DMS79 treated with DMSO at 0.1 percent for 48 hours (cell line): ENCODE results near the gene UBQLN1.
A peak's percentile ranks its signal among the peaks of the same experiment; 100 is the strongest.
"Not testable (repeated sequence)": the region's sequence is repeated elsewhere in the genome, so short reads cannot be mapped to it uniquely, and the experiment has no call there.

Experiments
- DNase-seq: peaks from one replicate; lab custom pipeline; 2025; lab: John Stamatoyannopoulos, UW

Gene UBQLN1

DNA sequence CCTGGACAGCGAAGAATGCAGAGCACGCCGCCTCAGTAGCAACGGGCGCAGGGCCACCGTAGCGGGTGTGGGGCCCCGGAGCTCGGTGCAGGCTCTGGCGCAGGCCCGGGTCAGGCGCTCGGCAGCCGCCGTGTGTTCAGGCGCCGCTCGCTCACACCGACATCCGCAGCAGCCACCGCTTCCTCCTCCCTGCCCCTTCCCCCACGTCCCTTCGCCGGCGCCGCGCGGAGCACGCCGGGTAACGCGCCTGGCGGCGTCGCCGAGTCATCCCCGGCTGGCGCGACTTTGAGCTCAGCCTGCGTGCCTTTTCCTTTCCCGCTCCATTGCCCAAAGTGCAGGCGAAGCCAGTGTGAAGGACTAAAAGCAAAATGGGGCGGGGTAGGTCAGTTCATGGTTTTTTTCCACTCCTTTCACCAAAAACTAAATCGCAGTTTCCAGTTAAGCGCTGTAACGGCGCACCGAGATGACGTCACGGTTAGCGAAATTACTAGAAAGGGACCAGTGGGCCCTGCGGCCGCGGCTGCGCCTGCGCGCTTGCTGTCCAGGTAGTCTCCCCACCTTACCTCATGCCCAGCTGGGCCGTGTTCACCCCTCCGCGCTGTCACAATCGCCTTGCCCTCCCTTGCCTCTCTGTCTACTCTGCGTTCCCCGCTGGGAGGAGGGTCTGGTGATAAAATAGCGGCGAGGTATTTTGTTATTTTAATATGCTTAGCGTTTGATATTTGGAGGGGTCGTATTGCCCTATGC lies at the start of gene UBQLN1:
Gene UBQLN1 (minus strand): TSS at position 191 of the 747 bp plus-strand sequence. CDS start 279 bp downstream, outside the sequence.
- DNase-seq: peak; percentile 66

DNA sequence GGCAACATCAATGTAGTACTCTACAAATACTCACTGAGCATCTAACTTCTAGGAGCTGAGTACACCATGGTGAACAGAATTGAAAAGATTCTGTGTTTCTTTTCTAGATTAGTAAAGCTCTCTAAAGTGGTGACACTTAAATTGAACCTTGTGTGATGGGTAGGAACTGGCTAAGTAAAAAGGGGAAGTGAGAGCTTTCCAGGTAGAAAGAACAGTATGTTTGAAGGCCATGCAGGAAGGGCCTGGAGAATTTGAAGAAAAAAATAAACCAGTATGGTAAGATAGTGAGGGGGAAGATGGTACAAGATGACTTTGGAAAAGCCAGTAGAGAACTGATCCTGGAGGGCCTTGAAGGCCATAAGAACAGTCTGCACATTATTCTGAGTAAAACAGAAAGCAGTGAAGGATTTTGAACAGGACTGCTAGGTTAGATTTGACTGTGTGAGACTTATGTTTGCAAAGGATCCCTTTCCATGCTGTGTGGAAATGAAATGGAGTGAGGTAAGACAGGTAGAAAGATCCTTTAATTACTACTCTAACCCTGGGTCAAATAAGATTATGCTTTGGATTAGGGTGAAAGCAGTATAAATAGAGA lies 46.7 kb upstream of the UBQLN1 start:
- no peak for DNase-seq

DNA sequence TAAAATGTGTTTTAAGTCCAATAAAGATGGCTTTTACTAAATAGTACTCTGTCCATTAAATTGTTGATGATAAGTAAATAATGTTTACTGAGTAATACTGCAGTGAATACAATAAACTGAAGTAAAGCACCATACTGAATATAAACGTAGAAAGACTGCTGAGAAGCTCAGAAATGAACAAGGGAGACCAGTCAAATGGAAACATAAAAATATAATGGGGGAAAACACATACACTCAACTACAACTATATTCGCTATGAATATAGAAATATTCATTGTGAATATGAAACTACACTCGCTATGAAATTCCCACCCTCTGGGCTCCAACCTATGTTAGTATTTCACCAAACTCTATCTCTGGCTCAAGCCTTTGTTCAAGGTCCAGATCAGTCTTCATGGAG lies 41.9 kb upstream of the UBQLN1 start:
- no peak for DNase-seq

DNA sequence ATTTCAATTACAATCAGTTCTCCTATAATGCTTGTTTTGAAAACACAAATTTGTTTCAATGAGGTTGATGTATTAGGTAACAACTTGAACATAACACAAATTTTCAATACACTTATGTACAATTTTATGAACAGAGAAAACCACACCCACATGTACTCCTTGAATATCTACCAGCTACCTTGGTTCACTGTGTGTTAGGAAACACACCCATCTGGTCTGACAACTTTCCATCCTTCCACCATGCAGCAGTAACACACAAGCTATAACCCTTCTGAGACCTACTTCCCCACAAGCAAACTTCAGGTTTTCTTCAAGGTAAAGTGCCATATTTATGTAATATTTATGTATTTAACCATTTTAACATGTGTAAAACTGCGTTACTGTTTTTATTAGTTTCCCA lies 36.4 kb upstream of the UBQLN1 start:
- DNase-seq: no peak

DNA sequence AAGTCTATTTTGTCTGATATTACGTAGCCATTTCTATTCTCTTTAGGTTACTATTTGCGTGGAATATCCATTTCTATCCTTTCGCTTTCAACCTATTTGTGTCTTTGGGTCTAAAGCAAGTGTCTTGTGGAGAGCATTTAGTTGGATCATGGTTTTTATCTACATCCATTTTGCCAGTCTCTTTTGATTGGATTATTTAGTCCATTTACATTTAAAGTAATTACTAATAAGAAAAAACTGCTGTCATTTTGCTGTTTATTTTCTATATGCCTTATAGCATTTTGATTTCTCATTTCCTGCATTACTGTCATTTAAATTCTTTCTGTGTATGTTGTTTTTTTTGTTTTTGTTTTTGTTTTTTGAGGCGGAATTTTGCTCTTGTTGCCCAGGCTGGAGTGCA lies 26.0 kb upstream of the UBQLN1 start:
- no peak for DNase-seq

DNA sequence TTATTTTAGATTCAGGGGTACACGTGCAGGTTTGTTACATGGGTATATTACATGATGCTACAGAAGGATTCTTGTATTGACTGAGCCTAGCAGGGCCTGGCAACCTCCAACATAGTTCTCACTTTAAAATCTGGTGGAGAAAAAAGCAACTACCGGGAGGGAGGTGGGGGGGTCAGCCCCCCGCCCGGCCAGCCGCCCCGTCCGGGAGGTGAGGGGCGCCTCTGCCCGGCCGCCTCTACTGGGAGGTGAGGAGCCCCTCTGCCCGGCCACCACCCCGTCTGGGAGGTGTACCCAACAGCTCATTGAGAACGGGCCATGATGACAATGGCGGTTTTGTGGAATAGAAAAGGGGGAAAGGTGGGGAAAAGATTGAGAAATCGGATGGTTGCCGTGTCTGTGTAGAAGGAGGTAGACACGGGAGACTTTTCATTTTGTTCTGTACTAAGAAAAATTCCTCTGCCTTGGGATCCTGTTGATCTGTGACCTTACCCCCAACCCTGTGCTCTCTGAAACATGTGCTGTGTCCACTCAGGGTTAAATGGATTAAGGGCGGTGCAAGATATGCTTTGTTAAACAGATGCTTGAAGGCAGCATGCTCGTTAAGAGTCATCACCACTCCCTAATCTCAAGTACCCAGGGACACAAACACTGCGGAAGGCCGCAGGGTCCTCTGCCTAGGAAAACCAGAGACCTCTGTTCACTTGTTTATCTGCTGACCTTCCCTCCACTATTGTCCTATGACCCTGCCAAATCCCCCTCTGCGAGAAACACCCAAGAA lies 21.0 kb upstream of the UBQLN1 start:
- DNase-seq: not testable (repeated sequence)

DNA sequence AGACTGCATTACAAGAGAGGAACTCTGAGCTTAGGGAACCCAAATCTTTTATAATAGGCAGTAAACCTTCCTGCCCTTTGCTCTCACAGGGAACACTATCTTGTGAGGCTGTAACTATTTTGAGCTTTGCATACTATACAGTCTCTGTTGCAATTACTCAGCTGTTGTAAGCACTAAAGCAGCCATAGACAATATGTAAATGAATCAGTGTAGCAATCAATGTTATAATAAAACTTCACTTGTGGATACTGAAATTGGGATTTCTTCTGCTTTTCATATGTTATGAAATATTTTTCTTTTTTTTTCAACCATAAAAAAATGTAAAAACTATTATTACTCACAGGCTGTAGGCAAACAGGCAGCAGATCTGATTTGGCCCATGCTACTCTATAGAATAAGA lies 16.7 kb upstream of the UBQLN1 start:
- DNase-seq: no peak

DNA sequence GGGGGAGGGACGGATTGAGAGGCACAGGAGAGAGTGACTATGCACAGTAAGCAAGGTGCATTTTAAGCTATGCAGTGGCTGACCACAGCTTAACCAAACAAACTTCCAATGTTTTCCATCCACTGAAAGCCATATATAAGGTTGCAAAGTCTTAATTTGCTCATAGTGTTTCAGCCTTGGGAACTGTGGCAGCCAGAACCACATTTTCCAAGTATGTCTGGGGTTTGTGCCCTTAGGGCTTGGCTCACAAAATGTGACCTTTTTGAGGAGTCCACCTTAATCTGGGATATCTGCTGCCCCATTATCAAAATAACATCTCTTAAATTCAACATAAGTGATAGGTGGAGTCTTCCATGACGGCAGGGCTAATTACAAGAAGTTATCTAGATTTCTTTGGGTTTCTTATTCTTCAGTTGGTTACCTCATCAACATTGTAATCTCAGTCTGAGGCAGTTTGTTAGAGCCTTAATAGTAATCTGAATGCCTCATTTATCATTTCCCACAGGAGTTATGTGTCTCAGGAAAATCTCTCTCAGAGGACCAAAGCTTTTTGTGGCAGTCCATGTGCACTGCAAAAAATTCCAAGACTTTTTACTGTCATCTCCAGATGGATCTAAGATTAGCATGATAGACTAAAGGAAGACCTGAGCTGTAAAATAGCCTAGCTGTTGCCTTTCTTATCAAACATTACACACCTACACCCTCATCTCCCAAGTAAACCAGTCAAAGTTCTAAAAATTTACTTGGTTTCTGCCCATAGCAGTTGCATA lies 15.2 kb upstream of the UBQLN1 start:
- no peak for DNase-seq

DNA sequence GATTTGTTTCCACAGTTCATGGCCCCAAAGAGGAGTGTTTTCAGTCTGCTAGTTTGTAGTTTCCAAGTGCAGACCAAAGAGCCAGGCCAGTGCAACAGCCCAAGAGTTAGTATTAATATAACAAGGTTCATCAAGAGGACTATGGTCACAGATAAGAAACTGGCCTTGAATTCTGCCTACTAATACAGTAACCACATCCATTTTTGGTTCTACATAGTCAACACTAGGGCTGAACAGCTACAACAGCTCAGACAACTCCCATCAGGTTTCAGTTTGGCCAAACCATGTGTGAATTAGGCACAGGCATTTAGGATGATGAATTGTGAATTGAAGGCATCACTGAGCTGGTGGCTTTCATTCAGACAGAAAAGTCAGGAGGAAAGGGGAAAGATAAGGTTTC lies 13.8 kb upstream of the UBQLN1 start:
- no peak for DNase-seq

DNA sequence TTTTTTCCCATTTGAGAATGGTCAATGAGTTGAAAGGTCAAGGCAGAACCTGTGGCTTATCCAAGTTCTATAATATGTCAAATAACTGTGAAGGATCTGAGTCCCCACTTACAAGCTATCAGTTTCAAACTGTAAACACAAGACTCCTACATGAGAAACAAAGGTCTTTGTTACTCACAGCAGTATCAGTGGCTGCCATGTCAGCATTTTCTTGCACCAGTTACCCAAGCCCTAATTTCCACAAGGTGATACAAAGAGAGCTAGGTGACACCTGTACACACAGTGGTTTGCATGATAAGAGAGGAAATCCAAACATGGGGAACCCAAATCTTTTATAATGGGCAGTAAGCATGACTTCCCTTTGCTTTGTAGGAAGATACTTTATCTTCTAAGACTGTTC lies 8.0 kb upstream of the UBQLN1 start:
- no peak for DNase-seq

DNA sequence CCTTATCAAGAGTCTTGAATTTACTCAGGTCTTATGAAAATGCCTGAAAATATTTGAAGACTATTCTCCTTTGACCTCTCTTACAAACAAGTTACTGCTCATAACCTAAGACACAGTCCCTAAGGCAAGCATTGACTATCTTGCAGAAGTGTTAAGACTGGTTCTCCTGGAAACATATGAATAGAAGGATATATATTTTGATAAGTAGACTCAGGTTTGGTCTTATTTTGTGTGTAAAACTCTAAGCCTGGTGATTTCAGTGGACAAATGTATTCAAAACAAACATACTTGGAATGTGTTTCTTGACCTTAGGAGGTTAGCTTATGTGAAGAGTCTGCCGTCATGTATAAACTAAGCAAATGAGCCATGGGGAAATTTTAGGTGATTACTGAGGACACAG lies 7.5 kb upstream of the UBQLN1 start:
- DNase-seq: no peak

DNA sequence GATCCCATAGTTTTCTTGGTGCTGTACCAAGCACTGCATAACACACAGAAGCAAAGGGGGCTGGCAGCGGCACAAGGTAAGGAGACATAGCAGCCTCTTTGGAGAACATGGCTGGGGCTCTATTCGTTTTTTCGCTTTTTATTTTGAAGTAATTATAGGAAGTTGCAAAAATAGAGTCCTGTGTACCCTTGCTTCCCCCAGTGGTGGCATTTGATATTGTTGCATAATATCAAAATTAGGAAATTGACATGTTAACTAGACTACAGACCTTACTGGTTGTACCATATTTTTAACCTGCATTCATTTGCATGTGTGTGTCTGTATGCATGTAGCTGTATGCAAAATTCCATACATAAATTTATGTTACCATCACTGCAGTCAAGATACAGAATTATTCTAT lies 6.6 kb upstream of the UBQLN1 start:
- no peak for DNase-seq

DNA sequence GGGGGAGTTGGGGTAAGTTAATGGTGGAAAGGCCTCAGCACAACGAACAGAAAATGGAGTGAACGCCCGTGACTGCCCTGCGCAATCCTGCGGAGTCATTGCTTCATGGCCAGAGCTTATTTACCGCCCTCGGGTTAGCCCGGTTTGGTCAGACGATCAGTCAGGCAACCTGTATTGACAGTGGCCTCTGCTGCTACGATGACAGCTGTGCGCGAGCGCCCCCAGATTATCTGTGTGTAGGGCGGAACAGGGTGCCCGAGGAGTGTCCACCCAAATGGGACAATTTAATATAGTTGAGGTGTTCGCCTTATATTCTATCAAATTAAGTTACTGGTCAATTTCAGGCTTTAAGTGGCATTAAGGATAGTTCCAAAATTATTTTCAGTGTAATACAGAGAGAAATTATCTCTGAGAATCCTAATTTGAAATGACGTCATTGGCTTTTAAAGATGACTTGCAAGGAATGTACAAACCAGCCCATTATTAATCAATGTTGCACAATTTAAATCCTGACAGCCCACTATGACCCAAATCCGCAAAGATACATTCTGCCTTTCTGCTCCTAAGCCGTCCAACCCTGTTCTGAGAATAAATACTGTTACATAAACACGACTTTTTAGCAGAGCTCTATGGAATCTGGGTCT lies 879 bp upstream of the UBQLN1 start:
- DNase-seq: peak; percentile 20

DNA sequence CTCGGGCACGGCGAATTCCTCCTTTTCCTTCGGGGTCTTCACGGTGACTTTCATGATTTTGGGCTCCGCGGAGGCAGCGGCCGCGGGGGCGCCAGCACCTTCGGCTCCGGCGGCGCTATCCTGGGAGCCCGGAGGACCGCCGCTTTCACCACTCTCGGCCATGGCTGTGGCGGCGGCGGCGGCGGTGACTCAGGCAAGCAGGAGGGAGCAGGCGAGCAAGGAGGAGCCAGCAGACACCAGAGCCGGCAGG lies 315 bp downstream of the UBQLN1 start:
- peak; percentile 15 for DNase-seq

DNA sequence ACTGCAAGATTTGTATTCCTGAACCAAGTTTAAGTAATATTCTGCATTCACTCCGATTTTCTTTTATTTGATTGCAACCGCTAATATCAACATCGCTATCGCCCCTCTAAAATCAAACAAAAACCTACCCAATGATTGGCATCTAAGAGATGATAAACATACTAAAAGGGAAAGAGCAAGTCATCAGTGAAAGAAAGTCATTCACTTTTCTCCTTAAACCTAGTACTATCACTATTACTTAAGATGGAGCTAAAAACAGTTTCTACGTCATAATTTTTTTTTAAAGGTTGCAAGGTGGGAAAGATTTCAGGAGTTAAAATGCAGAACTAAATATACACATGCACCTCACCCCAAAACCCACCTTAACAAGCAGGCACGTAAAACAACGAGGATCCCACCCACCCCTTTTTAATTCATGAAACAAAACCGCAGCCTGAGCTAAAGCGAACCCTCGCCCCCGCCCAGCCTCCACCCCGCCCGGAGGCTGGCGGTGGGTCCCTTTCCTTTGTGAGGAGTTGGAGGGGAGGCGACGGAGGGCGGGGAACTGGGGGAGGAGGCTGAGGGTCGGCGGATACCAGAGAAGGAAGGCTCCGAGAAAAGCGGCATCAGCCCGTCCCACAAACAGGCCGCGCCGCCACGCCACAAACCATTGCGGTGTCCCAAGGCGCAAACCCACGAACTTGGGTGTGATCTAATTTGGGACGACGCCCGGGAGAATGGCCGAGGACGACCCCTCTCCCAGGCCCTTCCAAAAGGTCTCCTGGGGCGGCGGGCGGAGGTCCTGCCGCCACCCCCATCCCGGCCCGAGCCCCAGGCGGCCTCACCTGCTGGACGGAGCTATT lies 861 bp downstream of the UBQLN1 start:
- peak; percentile 13 for DNase-seq

DNA sequence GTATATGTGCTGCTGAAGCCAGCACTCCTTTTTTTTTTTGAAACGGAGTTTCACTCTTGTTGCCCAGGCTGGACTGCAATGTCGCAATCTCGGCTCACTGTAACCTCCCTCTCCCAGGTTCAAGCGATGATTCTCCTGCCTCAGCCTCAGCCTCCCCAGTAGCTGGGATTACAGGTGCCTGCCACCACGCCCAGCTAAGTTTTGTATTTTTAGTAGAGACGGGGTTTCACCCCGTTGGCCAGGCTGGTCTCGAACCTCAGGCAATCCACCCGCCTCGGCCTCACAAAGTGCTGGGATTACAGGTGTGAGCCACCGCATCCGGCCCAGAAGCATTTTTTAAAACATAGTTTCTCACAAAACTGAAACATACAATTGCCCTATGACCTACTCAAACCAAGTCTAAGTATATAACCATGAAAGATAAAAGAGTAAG lies 2.5 kb downstream of the UBQLN1 start:
- not testable (repeated sequence) for DNase-seq

DNA sequence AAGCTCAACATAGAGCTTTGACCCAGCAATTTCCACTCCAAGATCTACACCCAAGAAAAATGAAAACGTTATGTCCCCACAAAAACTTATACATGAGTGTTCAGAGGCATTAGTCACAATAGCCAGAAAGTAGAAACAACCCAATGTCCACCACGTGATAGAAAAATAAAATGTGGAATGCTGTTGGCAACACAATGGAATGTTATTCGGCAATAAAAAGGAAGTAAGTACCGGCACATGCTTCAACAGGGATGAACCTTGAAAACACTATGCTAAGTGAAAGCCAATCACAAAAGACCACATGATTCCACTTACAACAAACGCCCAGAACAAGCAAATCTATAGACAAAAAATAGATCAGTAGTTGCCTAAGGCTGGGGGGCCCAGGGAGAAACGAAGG lies 6.0 kb downstream of the UBQLN1 start:
- DNase-seq: no peak

DNA sequence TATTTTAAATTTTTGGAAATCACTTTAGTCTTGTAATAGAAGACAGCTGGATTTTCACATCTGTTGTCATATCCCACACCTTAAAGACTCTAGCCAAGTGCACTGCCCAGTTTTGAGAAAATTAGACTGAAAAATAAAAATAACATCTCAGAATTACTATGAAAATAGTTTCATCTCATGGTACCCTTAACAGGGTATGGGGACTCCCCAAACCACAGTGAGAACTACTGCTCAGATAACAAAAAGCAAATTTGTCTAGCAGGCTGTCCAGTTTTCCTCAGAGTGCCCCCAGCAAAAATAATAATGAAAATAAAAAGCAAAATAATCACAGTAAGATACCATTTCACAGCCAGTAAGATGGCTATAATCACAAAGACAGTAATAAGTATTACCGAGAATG lies 6.5 kb downstream of the UBQLN1 start:
- DNase-seq: no peak

DNA sequence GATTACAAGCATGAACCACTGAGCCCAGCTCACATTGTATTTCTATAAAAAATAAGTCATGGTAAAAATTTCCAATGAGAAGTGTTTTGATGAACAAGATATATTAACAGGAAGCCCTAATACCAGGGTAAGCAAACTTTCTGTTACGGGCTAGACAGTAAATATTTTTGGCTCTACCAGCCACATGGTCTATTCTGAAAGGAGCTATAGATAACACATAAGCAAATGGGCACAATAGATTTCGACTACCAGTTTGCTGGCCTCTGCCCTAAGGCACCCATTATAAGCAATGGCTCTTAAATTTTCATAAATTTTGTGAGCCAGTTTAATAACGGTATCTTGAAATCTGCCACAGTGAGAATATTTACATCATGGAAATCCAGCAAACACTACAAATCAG lies 8.1 kb downstream of the UBQLN1 start:
- no peak for DNase-seq

DNA sequence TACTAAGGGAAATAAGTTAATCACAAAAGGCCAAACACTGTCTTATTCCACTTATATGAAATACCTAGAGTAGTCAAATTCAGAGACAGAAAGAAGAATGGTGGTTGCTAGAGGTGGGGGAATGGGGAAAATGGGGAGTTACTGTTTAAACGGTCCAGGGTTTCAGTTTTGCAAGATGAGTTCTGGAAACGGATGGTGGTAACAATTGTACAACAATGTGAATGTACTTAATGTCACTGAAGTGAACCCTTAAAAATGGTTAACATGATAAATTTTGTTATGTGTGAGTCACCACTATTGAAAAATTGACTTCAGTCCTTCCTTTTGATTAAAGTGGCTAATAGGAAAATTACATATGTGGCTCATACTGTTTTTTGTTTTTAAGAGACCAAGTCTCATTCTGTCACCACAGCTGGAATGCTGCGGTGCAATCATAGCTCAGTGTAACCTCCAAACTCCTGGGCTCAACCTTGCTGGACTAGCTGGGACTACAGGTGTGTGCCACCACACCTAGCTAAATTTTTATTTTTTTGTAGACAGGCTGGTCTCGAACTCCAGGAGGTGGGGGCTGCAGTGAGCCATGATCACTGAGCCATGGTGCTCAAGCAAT lies 8.7 kb downstream of the UBQLN1 start:
- no peak for DNase-seq

DNA sequence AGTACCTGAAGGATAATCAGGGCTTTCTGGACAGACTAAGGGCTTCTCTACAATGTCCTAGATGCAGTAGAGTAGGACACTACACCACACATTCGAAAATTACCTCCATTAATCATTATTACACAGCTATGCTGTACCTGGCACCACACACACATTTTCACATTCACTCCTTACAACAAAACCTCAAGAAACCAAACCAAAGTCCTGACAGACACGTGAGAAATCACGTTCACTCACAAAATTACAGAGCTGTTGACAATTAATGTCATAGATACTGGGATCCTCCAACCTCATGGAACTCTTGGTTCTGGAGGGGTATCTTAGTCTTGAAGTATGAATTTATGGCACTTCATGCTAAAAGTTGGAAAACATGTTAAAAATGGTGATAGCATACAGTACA lies 16.3 kb downstream of the UBQLN1 start:
- DNase-seq: no peak
